K562 (cell line): Measurements from ENCODE around the gene ATP5MK. TPM values are rescaled to one million over a fixed set of nuclear protein-coding genes. Genes with fewer than 3 reads are reported as not detected.

ENCODE experiments used
- CEBPG ChIP-seq, 3 experiments: fragments of 200-800 bp in 1 of 3; sonication (Bioruptor generic) in 1 of 3; sonication (generic) in 1 of 3; formaldehyde crosslinking in 1 of 3; IDR thresholded peaks in 2 of 3; conservative IDR thresholded peaks in 1 of 3; 2 replicates each; pipeline versions ENCODE4 v1.6.1 to v1.8.0; 2016 to 2022; ENCODE audit warnings: missing compliant biosample characterization in 2 of 3, missing genetic modification characterization in 2 of 3, mild to moderate bottlenecking in 1 of 3, missing genetic modification reagents in 1 of 3
- DDX20 ChIP-seq: fragments of 450-650 bp; IDR thresholded peaks from 2 replicates; pipeline ENCODE4 v1.6.1; 2016; ENCODE audit warnings: missing genetic modification characterization, low read depth, mild to moderate bottlenecking, missing compliant biosample characterization, moderate library complexity
- HDAC2 ChIP-seq: fragments of 450-650 bp; IDR thresholded peaks from 2 replicates; pipeline ENCODE4 v1.6.1; 2016; ENCODE audit warnings: mild to moderate bottlenecking
- KHSRP ChIP-seq: fragments of 450-650 bp; IDR thresholded peaks from 2 replicates; pipeline ENCODE4 v1.6.1; 2017
- MEIS2 ChIP-seq: fragments of 450-650 bp; IDR thresholded peaks from 2 replicates; pipeline ENCODE4 v1.6.1; 2014; ENCODE audit warnings: mild to moderate bottlenecking; ENCODE audit not compliant: partially characterized antibody
- NCOA4 ChIP-seq: fragments of 450-650 bp; IDR thresholded peaks from 2 replicates; pipeline ENCODE4 v1.6.1; 2018; ENCODE audit warnings: mild to moderate bottlenecking; ENCODE audit not compliant: partially characterized antibody
- NUFIP1 ChIP-seq: fragments of 450-650 bp; IDR thresholded peaks from 2 replicates; pipeline ENCODE4 v1.6.1; 2018; ENCODE audit not compliant: partially characterized antibody
- REST ChIP-seq, 2 experiments: fragments of 450-650 bp; formaldehyde crosslinking in 1 of 2; IDR thresholded peaks; 2 replicates each; pipeline versions ENCODE4 v1.4.0 to v1.6.1; 2014 to 2020; ENCODE audit warnings: mild to moderate bottlenecking in 2 of 2, borderline replicate concordance in 1 of 2, low read depth in 1 of 2
- polyA plus RNA-seq, 8 experiments: library from polyadenylated mRNA; depleted of rRNA in 4 of 8; stranded (reverse) in 5 of 8; unstranded in 3 of 8; fragments of >200 nt; fragmentation: Nextera tagmentation in 2 of 8; fragmentation: Illumina TruSeq in 1 of 8; extraction: Ambion mirVana in 2 of 8; extraction: Trizol in 1 of 8; gene quantifications; 2 replicates each; pipeline versions ENCODE4 v1.2.1 to v1.2.3, GENCODE V29; 2011 to 2014; ENCODE audit warnings: inconsistent platforms in 1 of 8, missing spikeins in 1 of 8
- total RNA-seq, 7 experiments: library from RNA; depleted of rRNA in 6 of 7; stranded (reverse); fragments of >200 nt in 6 of 7; fragmentation: Illumina TruSeq in 2 of 7; extraction: Trizol in 2 of 7; gene quantifications; 2 replicates each; pipeline versions ENCODE4 v1.2.1 to v1.2.3, GENCODE V29; 2011 to 2021; ENCODE audit warnings: low replicate concordance in 1 of 7

The ATP5MK gene
- total and polyA plus RNA-seq, 9 of the 15 experiments (the other 6 are each of a cell fraction or from before 2014, with no cell fraction given), result 182 to 1,810 (median 741) TPM

- TF ChIP-seq REST (IDR thresholded peaks at IDR 0.05; ENCODE audit: borderline replicate concordance) (no peak), REST (CRISPR knock-in tag; IDR thresholded peaks at IDR 0.05; ENCODE audit: low read depth) (no peak), MEIS2 (no peak), DDX20 (tag) (no peak), KHSRP (no peak), NCOA4 (no peak), NUFIP1 (no peak), CEBPG (CRISPR knock-in tag; IDR thresholded peaks at IDR 0.05) (no peak), CEBPG (tag; conservative IDR thresholded peaks at IDR 0.05 in 1 of 2, IDR thresholded peaks at IDR 0.05 in 1 of 2) (no peak), HDAC2 (no peak)
Observed at GRCh38 chr10:103374263-103374662, 22.0 kb downstream of the ATP5MK start (continued).
